Effector CD8-positive, alpha-beta T cell (primary cell): Measurements from ENCODE around the gene PLAC1.

Experiments
- DNase-seq: peaks from one replicate; lab custom pipeline; 2025; lab: John Stamatoyannopoulos, UW

PLAC1 gene

DNA sequence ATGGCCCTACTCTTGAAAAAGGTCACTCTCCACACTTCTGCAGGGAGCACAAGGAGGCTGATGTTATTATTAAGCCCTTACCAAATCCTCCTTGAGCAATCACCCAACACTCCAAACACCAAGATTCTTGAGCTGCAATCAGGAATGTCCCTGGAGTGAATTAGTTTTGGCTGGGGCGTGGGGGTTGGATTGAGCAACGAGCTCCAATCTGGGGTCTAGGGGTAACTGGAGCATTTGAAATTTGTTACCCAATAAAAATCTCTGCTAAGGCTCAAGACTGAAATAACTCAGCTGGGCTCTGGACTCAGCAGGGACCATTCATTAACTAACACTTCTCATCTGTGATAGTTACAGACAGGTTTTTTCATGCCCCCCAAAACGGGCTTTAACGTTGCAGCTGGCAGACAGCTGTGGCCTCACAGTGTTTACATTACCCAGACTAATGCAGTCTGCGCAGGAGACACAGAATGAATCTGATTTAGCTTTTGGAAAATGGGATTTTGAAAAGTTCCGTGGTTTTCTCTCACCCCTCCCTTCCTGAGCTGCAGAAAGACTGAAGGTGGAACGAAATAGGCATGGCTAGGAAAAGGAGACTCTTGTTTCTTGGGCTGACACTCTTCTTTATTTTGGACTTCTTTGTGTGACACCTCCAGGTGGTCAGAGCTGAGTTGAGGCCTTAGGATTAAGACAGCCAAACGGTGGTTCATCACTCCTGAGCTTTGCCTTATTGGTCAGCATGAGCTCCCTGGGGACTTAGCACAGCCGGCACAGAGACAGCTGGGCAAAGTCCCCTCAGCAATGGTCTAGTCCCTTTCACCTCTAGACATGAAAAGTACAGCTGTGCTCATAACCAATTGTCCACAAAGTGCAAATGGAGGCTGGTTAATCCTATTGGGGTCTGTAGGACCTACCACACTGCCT lies 26.6 kb downstream of the PLAC1 start:
- DNase-seq: no peak

DNA sequence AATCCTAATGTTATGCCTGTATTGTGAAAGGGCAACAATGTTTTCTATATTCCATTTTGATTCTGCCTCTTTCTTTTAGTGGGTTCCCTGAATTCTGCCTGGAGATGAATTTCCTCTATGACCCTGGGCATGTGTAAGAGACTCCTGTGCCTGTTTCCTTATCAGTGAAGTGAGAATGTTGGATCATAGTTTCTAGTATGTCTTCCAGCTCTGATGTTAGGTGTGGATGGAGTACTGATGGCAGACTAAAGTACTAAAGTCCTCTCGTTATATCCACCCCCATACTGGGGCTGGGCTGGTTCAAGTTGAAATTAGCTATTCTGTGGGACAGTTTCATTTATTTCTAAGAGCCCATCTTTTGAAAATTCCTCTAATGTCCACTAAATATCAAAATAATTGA lies 29.6 kb downstream of the PLAC1 start:
- no peak for DNase-seq

DNA sequence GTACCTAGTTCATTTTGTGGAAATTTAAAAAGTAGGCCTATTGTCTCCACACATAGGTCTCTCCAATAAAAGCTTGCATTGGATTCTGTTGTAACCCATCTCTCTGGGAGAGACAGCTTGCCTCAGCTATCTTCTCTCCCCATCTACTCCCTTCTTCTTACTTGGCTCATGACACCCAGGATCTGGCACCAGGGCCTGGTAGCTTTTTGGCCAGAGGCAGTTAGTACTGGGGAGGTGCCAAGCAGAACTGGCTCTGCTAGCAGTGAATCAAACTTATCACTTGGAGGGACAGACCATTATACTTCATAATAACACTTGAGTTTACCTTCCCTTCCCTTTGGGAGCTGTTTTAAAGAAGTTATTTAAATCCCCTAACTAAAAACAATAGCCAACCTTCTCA lies 31.8 kb downstream of the PLAC1 start:
- DNase-seq: no peak

DNA sequence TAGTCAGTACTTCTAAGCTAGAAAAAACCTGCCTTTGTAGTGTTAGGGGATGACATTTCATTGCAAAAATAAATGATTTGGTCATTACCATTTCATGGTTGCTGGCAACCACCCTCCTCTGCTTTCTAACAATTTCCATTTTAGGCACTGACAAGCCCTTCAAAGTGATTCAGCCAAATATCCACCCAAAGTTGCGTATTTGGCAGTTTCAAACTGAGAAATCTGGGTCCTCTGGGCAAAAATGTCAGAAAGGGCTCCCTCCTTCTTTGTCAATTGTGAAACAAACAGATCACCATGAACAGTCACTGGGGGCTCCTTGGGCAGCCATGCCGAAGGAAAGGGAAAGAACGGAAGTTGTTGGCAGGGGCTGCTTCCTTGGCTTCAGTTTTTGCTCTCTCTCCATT lies 33.0 kb downstream of the PLAC1 start:
- DNase-seq: no peak

DNA sequence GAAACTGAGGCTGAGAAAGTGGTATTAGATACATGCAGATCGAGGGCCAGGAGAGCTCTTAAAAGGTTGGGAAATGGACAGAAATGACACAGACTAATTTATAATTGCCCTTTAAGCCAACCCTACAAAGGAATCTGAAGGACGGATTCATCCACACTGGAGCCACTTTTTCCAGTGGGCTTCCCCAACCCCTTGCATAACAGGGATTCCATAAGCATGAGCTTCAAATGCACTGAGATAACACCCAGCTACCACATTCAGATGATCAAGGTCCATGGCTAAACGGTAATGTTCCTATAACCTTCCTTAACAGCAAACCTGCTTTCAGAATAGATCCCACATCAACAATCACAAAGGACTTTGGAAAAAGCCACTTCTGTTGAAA lies 34.2 kb downstream of the PLAC1 start:
- no peak for DNase-seq

DNA sequence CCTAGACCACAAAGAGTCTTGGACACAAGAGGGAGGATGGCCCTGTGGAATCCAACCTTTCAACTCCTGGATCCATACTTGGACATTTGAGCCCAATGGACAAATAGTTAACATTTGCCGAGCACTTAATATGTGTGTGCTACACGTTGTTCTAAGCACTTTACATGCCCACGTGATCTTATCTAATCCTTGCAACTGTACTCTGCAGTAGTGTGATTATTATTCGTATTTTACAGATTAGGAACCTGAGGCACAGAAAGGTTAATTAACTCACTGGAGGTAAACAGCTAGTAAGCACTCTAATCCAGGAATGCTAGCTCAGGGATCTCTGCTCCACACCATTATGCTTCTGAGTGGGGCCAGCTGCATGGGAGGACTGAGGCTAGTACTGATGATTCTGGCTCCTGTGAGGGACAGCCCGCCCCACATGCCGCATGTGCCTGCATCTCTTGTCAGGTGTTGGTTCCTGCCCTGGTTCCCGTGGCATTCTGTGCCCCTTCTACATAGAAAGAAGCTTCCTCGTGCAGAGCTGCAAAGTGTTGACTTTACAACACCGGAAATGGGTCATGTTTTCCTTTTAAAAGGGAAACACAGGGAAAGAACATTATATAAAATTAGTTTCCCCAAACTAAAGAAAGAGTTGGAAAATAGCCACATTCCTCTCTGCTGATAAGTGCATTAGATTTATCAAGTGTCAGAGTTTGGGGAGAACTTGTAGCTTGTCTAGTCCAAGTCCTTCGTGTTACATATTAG lies 34.8 kb downstream of the PLAC1 start:
- DNase-seq: no peak

DNA sequence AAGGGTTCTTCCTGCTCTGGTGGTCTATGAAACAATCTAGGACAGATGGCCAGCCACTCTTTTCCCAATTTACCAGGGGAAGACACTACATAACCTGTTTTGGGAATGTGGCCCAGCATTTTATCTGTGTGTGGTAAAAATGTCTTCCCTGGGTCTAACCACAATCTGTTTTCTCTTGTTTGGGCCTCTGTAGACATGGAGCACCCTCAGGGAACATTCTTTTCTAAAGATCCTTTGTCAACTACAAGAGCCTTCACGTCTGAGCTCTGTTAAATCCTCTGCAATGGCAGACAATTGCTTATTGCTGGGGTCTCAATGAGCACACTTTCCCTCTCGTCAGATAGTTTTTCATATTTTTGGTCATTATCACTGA lies 35.5 kb downstream of the PLAC1 start:
- no peak for DNase-seq

DNA sequence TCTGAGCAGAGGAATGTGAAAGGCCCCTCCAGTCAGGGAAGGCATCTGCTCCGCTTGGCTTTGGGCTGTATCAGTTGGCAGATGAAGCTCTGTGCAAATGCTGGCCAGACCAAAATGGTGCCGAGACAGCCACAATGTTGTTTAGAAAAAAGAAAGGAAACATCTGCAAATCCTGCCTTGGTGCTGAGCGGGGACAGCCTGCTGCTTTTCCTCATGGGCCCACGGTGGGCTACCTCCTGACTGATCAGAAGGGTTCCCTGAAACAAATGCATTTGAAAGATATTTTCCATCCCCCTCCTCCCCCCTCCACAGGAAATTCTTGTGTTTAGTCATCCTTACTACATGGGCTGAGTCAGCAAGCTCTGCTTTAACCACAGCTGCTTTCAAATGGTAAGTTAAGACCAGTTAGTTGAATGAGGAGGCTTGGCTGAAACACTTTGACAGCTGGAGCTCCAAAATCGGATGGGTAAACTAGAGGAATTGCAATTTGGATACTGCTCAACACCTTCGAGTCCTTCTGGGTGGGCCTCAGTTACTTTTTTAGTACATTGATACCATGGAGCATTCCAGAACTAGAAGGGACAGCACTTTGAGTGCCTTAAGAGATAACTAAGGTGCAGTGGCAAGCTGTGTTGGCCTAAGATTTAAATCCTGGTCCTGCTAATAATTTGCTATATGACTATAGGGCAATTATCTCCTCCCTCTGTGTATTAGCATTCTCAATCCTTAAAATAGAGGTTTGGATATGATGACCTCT lies 36.0 kb downstream of the PLAC1 start:
- DNase-seq: no peak

DNA sequence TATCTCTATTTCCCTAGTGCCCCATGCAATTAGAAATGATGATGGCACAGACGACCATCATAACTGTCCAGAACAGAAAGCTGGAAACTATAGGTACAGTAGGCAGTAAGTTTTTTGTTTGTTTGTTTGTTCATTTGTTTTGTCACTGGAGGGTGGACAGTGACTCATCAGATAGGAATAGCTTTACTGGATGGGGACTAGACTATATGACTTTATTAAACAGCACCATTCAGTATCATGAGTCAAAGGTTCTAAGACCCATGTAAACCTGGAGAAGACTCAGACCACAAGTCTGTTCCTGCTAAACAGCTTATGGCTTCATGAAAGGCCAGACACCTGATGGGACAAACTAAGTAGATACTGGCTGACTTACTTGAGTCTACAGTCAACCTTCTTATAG lies 38.4 kb downstream of the PLAC1 start:
- no peak for DNase-seq

DNA sequence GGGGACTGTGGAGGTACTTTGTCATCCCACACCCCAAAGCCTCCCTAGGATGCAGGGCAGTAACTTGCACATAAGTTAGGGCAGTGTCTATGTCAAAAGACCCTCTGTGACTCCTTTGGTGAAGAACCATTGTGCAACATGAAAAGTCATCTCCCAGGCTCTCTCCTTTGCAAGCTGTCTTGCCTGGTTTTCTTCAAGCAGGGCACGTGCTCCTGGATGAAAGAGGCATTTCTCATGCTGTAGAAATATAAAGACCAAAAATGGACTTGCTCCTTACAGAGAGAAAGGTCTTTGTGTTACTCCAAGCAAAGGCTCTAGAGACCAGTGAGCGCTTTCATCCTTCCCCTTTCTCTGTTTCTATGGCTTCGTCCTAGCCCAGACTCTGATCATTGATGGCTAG lies 44.9 kb downstream of the PLAC1 start:
- DNase-seq: no peak

DNA sequence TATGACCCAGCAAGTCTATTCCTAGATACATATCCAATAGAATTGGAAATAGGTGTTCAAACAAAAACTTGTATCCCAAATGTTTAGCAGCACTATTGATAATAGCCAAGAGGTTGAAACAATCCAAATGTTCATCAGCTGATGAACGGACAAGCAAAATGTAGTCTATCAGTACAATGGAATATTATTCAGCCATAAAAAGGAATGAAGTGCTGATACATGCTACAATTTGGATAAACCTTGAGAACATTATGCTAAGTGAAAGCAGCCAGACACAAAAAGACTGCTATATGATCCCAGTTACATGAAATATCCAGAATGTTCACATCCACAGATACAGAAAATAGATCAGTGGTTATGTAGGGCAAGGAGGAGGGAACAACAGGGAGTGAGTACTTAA lies 50.1 kb downstream of the PLAC1 start:
- DNase-seq: no peak

DNA sequence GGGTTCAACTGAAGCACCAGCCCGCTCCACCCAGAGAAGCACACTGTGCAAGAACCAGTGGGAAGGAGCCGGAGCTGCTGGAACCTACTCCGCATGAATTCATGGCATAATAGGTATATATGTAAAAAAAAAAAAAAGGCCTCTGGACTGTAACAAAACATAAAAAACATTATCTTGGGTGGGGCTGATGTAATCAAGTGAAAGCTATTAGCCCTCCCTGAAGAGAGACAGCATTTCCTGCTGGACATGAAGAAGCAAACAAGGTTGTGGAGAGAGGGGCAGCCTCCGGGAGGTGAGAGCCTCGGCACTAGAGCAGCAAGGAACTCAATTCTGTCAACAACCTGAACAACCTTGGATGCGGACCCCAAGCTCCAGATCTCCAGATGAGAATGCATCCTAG lies 50.7 kb downstream of the PLAC1 start:
- no peak for DNase-seq

DNA sequence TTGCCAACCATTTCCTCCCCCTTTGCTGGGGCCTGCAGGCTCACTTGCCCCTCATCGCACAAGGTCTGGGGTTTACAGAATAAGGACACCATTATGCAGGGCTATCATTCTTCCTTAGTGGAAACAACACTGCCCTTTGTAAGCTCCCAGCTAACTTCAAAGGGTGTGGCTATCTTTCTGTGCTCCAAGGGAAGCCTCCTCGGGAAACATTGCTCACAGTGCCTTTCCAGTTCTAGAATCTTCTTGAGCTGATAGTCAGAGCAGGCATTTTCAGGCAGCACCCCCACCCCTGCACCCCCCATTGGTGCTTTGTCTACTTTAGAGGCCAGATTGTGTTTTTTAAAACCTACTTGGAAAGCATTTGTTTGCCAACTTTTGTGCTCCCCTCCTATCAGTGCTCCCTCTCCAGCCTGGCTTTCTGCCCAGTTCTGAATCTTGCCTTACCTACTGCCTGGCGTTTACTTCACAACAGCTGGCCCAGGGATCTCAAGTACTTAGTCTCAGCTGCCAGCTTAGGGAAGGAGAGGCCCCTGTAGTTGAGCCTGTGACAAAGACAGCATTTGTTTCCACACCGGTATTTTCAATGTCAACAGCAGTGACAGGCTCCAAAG lies 53.5 kb downstream of the PLAC1 start:
- no peak for DNase-seq

DNA sequence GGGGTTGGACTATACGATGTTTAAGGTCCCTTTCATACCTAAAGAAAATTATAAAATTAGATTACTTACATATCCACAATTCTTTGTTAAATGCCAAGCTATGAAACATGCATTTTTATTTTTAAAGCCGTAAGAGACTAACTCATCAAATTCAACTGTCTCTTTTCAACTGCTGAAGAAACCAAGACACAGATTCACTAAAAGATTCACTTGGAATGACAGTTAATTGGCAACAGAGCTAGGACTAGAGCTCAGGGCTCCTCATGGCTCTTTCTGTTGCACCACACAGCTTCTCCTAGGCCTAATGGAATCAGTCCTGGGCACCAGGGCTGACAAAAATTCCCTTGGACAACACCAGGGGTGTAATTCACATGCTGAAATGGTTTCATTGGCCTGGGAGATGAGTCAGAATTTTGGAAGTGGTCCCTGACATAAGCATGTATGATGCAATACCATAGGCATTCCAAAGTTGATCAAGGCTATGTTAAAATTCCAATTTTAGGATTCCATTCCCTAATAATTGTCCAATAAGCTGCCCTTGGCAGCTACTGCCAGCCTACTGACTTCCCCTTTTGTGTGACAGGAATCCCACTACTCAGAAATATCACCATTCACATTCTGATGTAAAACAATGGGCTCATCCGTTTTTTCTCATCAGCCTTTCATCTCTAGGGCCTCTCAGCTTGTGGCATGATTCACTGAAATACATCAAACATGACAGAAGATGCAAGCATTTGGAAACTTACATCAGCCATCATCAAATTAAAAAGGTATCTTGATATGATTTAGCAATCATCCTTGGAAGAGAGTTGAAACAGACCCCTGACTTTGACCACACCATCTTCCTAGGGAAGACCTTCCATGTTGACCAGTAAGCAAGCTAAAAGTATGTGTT lies 54.2 kb downstream of the PLAC1 start:
- no peak for DNase-seq

DNA sequence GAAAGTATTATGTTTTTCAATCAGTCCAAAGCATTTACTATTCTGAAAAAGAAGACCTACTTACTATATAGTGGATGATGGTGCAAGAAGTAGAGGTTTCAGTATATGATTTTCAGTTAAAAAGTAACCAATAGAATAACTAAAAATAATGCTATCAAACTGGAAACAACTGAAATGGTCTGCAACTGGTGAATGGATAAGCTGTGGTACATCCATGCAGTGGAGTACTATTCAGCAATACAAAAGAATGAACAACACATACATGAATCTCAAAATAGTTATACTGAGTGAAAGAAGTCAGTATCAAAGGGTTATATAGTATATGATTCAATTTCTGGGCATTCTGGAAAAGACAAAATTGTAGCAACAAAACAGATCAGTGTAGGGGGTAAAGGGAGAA lies 55.9 kb downstream of the PLAC1 start:
- no peak for DNase-seq

DNA sequence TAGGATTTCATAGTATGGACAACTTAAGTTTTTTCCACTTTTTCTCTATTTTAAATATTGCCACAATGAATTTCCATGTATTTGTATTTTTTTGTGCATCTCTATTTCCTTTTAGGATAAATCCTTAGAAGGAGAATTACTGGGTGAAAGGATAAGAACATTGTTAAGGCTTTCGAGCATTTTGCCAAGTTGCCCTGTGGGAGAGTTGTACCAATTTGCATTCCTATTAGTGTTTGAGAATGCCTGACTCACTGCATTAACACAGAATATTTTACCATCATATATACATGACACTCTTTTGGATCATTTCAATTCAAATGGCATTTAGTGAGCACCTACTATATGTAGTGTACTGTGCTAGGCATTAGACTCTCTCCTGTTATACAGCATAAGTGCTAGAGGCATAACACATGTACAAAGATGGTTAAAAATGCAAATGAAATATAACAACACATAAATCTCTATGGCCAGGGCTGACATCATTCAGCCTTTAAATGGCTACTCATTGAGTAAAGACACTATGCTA lies 57.0 kb downstream of the PLAC1 start:
- DNase-seq: no peak

DNA sequence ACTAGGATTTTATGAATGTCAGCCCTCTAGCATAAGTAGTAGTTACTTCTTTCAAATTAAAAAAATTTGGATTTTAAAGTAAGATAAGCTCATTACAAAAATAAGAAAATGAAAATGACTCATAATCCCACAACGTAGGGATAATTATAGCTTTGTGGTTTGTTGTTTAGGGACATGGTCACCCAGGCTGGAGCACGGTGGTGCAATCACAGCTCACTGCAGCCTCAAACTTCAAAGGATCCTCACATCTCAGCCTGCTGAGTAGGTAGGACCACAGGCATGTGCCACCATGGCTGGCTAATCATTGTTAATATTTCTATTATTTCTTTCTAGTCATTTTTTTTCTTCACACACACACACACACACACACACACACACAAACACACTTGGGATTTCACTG lies 57.6 kb downstream of the PLAC1 start:
- DNase-seq: no peak

DNA sequence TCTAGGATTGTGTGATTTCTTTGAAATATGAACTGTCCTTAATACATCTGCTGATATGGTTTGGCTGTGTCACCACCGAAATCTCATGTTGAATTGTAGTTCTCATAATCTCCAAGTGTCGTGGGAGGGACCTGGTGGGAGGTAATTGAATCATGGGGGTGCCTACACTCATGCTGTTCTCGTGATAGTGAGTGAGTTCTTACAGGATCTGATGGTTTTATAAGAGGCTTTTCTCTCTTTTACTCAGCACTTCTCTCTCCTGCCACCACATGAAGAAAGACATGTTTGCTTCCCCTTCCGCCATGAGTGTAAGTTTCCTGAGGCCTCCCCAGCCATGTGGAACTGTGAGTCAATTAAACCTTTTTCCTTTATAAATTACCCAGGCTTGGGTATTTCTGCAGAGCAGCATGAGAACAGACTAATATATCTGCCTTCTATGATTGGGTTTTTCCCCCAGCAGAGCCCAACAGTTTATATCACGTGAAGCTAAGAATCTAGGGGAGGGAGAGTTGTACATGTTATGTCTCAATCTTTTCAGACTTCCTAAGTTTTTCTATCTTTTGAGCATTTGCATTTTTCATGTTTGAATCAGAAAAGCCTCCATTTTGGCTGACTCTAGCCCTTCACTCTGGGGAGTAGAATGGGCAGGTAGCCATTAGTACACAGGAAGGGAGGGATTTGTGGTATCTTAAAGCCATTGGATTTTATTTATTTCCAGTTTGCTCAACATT lies 58.9 kb downstream of the PLAC1 start:
- no peak for DNase-seq

DNA sequence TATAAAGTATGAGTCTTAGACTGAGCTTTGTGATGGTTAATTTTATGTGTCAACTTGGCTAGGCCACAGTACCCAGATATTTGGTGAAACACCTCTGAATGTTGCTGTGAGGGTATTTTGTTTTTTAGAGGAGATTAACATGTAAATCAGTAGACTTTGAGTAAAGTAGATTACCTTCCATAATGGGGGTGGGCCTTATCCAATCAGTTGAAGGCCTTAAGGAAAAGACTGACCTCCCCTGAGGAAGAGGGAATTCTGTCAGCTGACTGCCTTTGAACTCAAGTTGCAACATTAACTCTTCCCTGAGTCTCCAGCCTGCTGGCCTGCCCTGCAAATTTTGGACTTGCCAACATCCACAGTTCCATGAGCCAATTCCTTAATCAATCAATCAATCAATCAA lies 66.0 kb downstream of the PLAC1 start:
- DNase-seq: no peak

DNA sequence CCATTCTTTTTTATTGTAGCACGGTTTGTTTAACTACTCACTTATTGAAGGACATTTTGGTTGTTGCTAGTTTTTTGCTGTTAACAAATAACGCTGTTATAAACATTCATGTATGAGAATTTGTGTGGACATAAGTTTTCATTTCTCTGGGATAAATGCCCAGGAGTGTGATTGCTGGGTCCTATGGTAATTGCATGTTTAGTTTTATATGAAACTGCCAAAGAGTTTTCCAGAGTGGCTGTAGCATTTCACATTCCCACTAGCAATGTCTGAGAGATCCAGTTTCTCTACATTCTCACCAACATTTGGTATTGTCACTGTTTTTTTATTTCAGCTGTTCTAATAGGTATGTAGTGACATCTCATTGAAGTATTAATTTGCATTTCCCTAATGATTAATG lies 66.8 kb downstream of the PLAC1 start:
- DNase-seq: no peak
